Right atrium auricular region (tissue), 2 donors: Measurements from ENCODE around the gene ILF3. TPM values are rescaled to one million over a fixed set of nuclear protein-coding genes. Genes with fewer than 3 reads are reported as not detected.

Experiments used
- DNase-seq: peaks from one replicate; pipeline ENCODE4 v3.0.0-alpha.2; 2019; ENCODE audit warnings: low spot score
- H3K27ac ChIP-seq, 2 donors: fragments of 200-600 bp; sonication (generic); 1 replicate in 1 of 2; 2 replicates in 1 of 2; pipeline ENCODE4 v1.5.1; 2016 to 2019
- H3K27me3 ChIP-seq, 2 donors: fragments of 200-600 bp; sonication (generic); one replicate each; pipeline versions ENCODE4 v1.5.1 to v1.6.0; 2017 to 2019
- H3K36me3 ChIP-seq: fragments of 200-600 bp; sonication (generic); one replicate; pipeline ENCODE4 v1.5.1; 2016
- H3K4me1 ChIP-seq, 2 donors: fragments of 200-600 bp; sonication (generic); one replicate each; pipeline versions ENCODE4 v1.5.1 to v1.6.0; 2017 to 2019
- H3K4me3 ChIP-seq, 2 donors: fragments of 200-600 bp; sonication (generic); 1 replicate in 1 of 2; 2 replicates in 1 of 2; pipeline ENCODE4 v1.5.1; 2017 to 2019; ENCODE audit warnings: mild to moderate bottlenecking in 1 of 2, moderate library complexity in 1 of 2
- H3K9me3 ChIP-seq, 2 donors: fragments of 200-600 bp; sonication (generic); one replicate each; pipeline ENCODE4 v1.5.1; 2019
- CTCF ChIP-seq, 2 donors: fragments of 200-600 bp; sonication (generic); IDR thresholded peaks; one replicate each; pipeline ENCODE4 v1.5.1; 2019; ENCODE audit warnings: antibody characterized with exemption in 2 of 2
- total RNA-seq, 2 donors: library from RNA; depleted of rRNA; stranded (reverse); fragments of >200 nt; gene quantifications; one replicate each; pipeline ENCODE4 v1.1.0, GENCODE V29; 2016

ILF3 gene
- total RNA-seq, 2 donors from 2014 or later: 59.2 to 75.1 TPM

GRCh38 chr19:10707440-10707839 lies 53.3 kb downstream of the ILF3 start:
- DNase-seq: no peak
- H3K27ac ChIP-seq: no peak overlapping the region
- no peak overlapping the region for H3K4me3 ChIP-seq
- no peaks in the 10 kb centered on the region for H3K36me3 ChIP-seq
- no peaks in the 10 kb centered on the region for H3K9me3 ChIP-seq
- no peak for TF ChIP-seq CTCF (IDR thresholded peaks at IDR 0.05)
- H3K4me1 ChIP-seq: peaks cover 0 to under 1% of the 10 kb centered on the region in 2 donors
- H3K27me3 ChIP-seq: no peaks in the 10 kb centered on the region

- no peak for DNase-seq
- H3K4me3 ChIP-seq: no peak overlapping the region
- H3K27ac ChIP-seq: no peak overlapping the region
- H3K4me1 ChIP-seq: no peaks in the 10 kb centered on the region
- no peaks in the 10 kb centered on the region for H3K27me3 ChIP-seq
- no peak for TF ChIP-seq CTCF (IDR thresholded peaks at IDR 0.05)
- H3K9me3 ChIP-seq: no peaks in the 10 kb centered on the region
- peaks cover 7% of the 10 kb centered on the region for H3K36me3 ChIP-seq
Measured at GRCh38 chr19:10708291-10708690, 54.1 kb downstream of the ILF3 start.

- no peak for DNase-seq
- no peaks in the 10 kb centered on the region for H3K27me3 ChIP-seq
Measured at GRCh38 chr19:10712045-10712444, 57.9 kb downstream of the ILF3 start.

GRCh38 chr19:10712754-10713153 lies 58.6 kb downstream of the ILF3 start:
- Histone ChIP-seq H3K27me3 (no peaks in the 10 kb centered on the region), H3K4me1 (no peaks in the 10 kb centered on the region), H3K36me3 (peaks cover 8% of the 10 kb centered on the region)

More at GRCh38 chr19:10712045-10712444, 57.9 kb downstream of the ILF3 start:
- no peak overlapping the region for H3K4me3 ChIP-seq
- H3K4me1 ChIP-seq: no peaks in the 10 kb centered on the region
- no peak for TF ChIP-seq CTCF (IDR thresholded peaks at IDR 0.05)
- H3K36me3 ChIP-seq: peaks cover 8% of the 10 kb centered on the region
- H3K9me3 ChIP-seq: no peaks in the 10 kb centered on the region
- no peak overlapping the region for H3K27ac ChIP-seq

GRCh38 chr19:10713317-10713716 lies 59.2 kb downstream of the ILF3 start:
- H3K4me3 ChIP-seq: no peak overlapping the region
- DNase-seq: no peak
- H3K4me1 ChIP-seq: no peaks in the 10 kb centered on the region
- no peaks in the 10 kb centered on the region for H3K27me3 ChIP-seq
- H3K9me3 ChIP-seq: no peaks in the 10 kb centered on the region
- TF ChIP-seq CTCF (IDR thresholded peaks at IDR 0.05): no peak
- H3K27ac ChIP-seq: no peak overlapping the region
- H3K36me3 ChIP-seq: peaks cover 8% of the 10 kb centered on the region

More at GRCh38 chr19:10712754-10713153, 58.6 kb downstream of the ILF3 start:
- H3K27ac ChIP-seq: no peak overlapping the region
- no peaks in the 10 kb centered on the region for H3K9me3 ChIP-seq
- TF ChIP-seq CTCF (IDR thresholded peaks at IDR 0.05): no peak
- no peak for DNase-seq
- no peak overlapping the region for H3K4me3 ChIP-seq

GRCh38 chr19:10717054-10717355 lies 62.9 kb downstream of the ILF3 start:
- H3K9me3 ChIP-seq: no peaks in the 10 kb centered on the region
- H3K27me3 ChIP-seq: no peaks in the 10 kb centered on the region
- no peak for DNase-seq
- peaks cover 12% of the 10 kb centered on the region for H3K36me3 ChIP-seq
- H3K4me1 ChIP-seq: peaks cover 0 to 30% of the 10 kb centered on the region in 2 donors
- no peak for TF ChIP-seq CTCF (IDR thresholded peaks at IDR 0.05)
- peak overlapping the region in 1 of 2 donors; percentile 13 for H3K27ac ChIP-seq
- H3K4me3 ChIP-seq: peak overlapping the region in 1 of 2 donors; percentile 24
